Coronary artery (tissue), 2 donors: ENCODE data around the gene KLRC1.
"Not testable (repeated sequence)": the region's sequence is repeated elsewhere in the genome, so short reads cannot be mapped to it uniquely, and the experiment has no call there.

Source experiments
- DNase-seq: peaks from one replicate; pipeline ENCODE4 v3.0.0-alpha.2; 2017; ENCODE audit warnings: low spot score
- H3K27ac ChIP-seq, 2 donors: fragments of 200-600 bp; sonication (generic); one replicate each; pipeline ENCODE4 v1.5.1; 2016 to 2019
- H3K4me3 ChIP-seq: fragments of 200-600 bp; sonication (generic); 2 replicates; pipeline ENCODE4 v1.5.1; 2016; ENCODE audit warnings: mild to moderate bottlenecking, moderate library complexity
- TF ChIP-seq, protein P1 (sequence below): fragments of 200-600 bp; sonication (generic); IDR thresholded peaks from one replicate; pipeline ENCODE4 v1.5.1; 2019; ENCODE audit warnings: antibody characterized with exemption

The KLRC1 gene

GRCh38 chr12:10466311-10466710, 13.1 kb upstream of the KLRC1 start:
- Histone ChIP-seq H3K27ac (no peak overlapping the region), H3K4me3 (no peak overlapping the region)
- DNase-seq = no peak
- TF ChIP-seq, protein P1, sequence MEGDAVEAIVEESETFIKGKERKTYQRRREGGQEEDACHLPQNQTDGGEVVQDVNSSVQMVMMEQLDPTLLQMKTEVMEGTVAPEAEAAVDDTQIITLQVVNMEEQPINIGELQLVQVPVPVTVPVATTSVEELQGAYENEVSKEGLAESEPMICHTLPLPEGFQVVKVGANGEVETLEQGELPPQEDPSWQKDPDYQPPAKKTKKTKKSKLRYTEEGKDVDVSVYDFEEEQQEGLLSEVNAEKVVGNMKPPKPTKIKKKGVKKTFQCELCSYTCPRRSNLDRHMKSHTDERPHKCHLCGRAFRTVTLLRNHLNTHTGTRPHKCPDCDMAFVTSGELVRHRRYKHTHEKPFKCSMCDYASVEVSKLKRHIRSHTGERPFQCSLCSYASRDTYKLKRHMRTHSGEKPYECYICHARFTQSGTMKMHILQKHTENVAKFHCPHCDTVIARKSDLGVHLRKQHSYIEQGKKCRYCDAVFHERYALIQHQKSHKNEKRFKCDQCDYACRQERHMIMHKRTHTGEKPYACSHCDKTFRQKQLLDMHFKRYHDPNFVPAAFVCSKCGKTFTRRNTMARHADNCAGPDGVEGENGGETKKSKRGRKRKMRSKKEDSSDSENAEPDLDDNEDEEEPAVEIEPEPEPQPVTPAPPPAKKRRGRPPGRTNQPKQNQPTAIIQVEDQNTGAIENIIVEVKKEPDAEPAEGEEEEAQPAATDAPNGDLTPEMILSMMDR = no peak

DNA sequence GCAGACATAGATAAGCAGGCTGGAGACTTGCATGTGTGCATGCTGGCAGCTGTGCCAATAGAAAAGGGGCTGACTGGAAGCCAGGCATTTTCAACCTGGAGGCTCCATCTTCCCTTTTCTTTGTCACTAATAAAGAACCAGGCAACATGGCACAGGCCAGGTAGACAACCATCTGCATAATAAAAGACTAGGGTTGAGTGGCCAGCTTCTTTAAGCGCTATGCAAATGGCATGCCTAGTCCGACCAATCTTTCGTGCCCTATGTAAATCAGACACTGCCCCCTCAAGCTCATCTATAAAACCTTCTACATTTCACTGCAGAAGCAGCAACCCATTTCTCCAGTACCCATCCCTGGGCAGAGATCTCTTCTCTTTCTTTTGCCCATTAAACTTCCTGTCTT, 4.6 kb upstream of the KLRC1 start:
- TF ChIP-seq, protein P1 = no peak
- H3K27ac ChIP-seq = no peak overlapping the region
- no peak for DNase-seq
- H3K4me3 ChIP-seq = no peak overlapping the region

DNA sequence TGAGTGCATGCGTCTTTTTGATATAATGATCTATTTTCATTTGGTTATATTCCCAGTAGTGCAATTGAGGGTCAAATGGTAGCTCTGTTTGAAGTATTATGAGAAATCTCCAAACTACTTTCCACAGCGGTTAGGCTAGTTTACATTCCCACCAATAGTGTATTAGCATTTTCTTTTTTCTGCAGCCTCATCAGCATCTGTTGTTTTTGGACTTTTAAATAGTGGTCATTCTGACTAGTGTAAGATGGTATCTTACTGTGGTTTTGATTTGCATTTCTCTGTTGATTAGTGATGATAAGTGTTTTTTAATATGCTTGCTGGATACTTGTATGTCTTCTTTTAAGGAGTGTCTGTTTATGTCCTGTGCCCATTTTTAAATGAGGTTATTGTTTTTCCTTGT, 3.7 kb upstream of the KLRC1 start:
- H3K27ac ChIP-seq = no peak overlapping the region
- no peak for DNase-seq
- no peak overlapping the region for H3K4me3 ChIP-seq
- TF ChIP-seq, protein P1 = no peak

DNA sequence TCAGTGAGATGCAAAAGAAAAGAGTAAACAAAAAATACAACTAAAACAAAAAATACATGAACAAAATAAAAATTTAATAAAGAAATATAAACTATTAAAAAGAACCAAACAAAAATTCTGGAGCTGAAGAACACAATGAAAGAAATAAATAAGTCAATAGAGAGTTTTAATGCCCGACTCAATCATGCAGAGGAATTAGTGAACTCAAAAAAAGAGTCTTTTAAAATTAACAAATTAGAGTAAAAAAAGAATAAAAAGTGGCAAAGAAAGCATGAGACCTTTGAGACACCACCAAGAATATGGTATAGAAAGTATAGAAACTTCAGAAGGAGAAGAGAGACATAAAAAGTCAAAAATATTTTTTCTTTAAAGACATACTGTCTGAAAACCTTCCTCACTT, 2.6 kb upstream of the KLRC1 start:
- TF ChIP-seq, protein P1 = no peak
- H3K4me3 ChIP-seq = no peak overlapping the region
- DNase-seq = no peak
- no peak overlapping the region for H3K27ac ChIP-seq

DNA sequence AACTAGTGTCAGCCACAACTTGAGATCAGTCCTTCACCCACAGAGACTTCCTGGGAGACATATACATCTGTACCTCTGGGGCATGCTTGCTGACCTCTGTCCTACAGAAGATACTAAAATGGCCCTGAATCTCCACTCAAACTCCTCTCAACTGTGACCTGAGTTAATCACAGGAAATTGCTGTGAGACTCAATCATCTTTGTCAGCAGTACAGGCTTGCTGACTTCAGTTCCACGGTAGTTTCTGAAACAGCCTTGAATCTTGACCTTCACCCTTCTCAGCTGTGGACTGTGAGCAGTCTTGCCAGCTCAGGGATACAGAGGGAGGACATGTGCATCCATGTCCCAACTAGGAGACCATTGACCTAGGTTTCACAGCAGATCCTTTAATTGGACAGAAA, 1.4 kb upstream of the KLRC1 start:
- DNase-seq = no peak
- Histone ChIP-seq H3K27ac (no peak overlapping the region), H3K4me3 (no peak overlapping the region)
- TF ChIP-seq, protein P1 = no peak

- no peak overlapping the region for H3K4me3 ChIP-seq
- TF ChIP-seq, protein P1 = no peak
- no peak overlapping the region for H3K27ac ChIP-seq
- no peak for DNase-seq
These were observed 4.9 kb downstream of the KLRC1 start for GRCh38 chr12:10448236-10448635.

- not testable (repeated sequence) for H3K4me3 ChIP-seq, H3K27ac ChIP-seq, DNase-seq
These were observed 7.1 kb downstream of the KLRC1 start for GRCh38 chr12:10446052-10446451.

- not testable (repeated sequence) for DNase-seq
These were observed 12.0 kb downstream of the KLRC1 start for GRCh38 chr12:10441144-10441543.

GRCh38 chr12:10439608-10440274, 13.4 kb downstream of the KLRC1 start:
- H3K4me3 ChIP-seq, DNase-seq, H3K27ac ChIP-seq: not testable (repeated sequence)

More at GRCh38 chr12:10441144-10441543, 12.0 kb downstream of the KLRC1 start:
- H3K27ac ChIP-seq, H3K4me3 ChIP-seq: not testable (repeated sequence)

GRCh38 chr12:10437601-10438000, 15.6 kb downstream of the KLRC1 start:
- not testable (repeated sequence) for H3K27ac ChIP-seq, DNase-seq, H3K4me3 ChIP-seq

DNA sequence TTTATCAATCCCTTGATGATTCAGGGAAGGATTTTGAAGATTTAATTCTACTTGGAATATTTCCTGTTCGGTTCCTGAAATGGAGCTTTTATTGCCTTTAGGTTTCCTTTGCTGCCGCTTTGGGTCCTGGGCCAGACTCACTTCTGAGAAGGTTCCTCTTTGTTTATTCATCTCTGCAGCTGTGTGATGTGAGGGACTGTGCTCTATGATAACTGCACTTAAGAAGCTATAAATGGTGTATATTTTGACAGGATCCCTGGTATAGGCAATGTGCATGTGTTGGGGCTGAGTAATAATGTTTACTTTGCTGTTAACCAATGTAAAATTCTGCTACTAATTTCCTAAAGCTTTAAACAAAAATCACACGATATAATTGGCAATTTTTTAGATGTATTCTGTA, 17.4 kb downstream of the KLRC1 start, which contains the start of gene KLRC2:
Gene KLRC2, minus strand, starts transcription at position 195 of the 400 bp plus-strand sequence. Its CDS starts 24 bp downstream, at position 171.
- DNase-seq, H3K4me3 ChIP-seq, H3K27ac ChIP-seq: not testable (repeated sequence)

- not testable (repeated sequence) for H3K27ac ChIP-seq, H3K4me3 ChIP-seq, DNase-seq
These were observed 22.6 kb downstream of the KLRC1 start for GRCh38 chr12:10430623-10431022.
